ENCODE data around the gene DSTYK. TPM values are rescaled to one million over a fixed set of nuclear protein-coding genes. Genes with fewer than 3 reads are reported as not detected.
"Not testable (repeated sequence)": the region's sequence is repeated elsewhere in the genome, so short reads cannot be mapped to it uniquely, and the experiment has no call there.

DSTYK gene
- total RNA-seq, 1 donor from 2014 or later, result 13.4 TPM

DNA sequence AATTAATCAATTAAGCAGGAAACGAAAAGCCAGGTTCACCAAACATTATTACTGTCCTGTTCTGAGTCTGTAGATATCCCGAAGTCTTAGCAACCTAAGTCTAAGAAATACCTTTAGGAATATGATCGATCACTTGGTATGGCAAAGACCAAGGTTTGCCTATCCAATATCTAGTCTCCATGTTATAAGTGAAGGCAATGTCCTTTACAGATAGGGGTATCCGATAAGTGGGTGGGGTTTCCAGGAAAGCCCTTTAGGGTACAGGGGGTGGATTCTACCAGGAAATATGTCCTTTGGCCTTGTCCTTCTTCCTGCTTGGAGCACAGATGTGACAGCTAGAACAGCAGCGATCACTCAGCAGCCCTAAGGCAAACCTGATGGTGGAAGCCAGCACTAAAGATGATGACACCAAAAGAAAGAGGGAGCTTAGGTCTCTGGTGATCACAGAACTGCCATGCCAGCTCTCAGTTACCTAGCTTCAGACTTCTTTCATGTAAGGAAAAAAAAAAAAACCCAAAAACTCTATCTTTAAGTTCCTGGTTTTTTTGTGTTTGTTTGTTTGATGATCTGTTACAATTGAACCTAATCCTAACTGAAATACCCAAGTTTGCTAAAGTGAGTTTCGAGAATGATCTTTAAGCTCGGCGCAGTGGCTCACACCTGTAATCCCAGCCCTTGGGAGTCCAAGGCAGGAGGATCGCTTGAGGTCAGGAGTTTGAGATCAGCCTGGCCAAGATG lies 40.8 kb downstream of the DSTYK start:
- no peak for DNase-seq

DNA sequence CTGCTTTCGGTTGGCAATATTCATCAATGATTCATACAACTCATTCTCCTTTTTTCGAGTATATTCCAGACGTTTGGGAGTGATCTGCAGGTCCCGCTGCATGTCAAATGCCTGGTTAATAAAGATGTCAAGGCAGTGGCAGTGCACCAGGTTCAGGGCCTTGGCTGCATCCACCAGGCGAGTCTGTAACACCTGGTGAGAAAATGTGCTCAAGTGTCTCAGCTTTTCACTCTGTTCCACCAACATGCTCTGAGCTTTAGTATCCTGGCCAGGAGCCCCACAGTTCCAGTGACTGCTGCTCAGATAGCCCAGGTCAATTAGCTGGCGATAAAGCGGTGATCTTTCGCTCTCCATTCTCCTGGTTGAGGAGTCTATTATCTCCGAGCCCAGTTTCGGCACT lies 42.3 kb downstream of the DSTYK start:
- no peak for DNase-seq

DNA sequence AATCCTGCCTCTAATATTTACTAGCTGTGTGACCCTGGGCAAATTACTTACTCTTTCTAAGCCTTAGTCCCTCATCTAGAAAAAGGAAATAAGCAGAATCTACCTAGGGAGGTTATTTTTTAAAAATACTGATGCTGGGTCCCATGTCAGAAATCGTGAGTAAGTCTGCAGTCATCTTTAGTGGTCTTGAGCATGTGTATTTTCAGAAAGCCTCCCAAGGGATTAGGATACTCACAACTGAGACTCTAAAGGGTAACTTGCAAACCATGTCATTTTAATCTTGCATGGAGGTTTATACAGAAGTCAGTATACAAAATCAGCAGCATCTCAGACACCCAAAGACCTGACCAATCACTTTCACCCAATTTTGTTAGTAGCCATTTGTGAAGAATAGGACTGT lies 43.2 kb downstream of the DSTYK start:
- no peak for DNase-seq

DNA sequence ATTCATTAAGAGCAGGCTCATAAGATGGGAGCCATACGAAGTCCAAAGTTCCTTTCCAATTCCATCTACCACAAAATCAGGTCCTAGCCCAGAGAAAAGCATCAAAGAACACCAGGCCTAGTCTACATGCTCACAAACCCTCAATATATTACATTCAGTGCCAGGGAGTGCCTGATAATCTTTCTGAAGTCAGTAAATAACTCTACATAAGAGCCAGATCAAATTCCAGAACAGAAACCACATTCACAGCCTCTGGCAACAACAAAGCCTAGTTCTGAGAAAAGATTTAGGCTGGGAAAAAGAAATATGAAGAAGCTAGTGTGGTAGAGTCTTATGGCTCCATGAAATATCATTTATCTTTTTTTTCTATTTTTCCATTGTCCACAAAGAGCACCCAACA lies 49.2 kb downstream of the DSTYK start:
- DNase-seq, result no peak

DNA sequence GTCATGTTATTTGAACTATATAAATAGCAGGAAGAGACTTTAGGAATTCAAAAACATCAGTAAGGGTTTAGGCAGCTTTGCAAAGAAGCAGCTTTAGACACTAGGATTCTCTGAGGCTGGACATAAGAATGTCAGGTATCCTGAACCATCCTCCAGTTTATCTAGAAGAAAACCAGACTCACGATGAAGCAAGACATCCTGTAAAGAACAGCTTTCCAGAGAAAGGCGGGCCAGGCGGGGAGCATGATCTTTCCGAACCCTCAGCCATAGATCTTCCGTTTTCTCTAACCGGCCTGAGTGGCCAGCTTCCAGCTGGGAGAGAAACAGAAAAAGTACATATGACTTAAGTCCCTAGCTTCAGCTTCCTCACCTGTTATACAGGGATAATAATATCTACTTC lies 50.4 kb downstream of the DSTYK start:
- no peak for DNase-seq

DNA sequence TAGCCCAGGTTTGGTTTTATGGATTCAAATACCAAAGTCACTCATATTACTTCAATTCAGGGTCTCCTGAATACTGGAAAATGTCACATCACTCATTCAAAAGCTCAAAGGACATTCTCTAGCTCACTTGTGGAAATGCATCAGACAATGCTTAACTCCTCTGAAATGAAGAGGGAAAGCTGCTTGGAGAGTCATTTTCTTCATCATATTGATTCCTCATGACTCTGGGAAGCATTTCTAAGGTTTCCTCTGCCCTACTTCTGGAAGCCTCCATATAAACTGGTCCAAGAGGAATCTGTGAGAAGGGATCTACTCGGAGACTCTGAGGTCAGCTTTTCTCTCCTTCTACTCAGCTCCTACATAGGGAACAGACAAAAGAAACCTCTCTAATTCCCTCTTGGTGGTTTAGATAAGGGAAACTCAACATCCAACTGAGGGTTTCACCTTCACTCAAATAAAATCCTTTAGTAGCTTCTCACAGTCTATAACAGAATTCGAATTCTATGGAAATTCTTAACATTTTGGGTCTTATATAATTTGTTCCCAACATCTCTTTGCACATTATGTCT lies 53.4 kb downstream of the DSTYK start:
- no peak for DNase-seq

DNA sequence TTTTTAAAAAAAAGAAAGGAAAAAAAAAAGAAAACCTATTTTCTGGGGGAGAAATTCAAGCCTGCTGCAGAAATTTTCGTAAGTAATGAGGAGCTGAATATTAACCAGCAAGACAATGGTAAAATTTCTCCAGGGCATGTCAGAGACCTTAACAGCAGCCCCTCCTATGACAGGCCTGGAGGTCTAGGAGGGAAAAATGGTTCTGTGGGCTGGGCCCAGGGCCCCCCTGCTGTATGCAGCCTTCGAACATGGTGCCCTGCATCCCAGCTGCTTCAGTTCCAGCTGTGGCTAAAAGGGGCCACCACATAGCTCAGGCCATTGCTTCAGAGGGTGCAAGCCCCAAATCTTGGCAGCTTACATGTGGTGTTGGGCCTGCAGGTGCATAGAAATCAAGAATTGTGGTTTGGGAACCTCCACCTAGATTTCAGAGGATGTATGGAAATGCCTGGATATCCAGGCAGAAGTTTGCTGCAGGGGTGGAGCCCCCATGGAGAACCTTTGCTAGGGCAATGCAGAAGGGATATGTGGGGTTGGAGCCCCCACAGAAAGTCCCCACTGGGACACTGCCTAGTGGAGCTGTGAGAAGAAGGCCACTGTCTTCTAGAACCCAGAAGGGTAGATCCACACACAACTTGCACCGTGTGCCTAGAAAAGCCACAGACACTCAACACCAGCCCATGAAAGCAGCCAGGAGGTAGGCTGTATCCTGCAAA lies 55.7 kb downstream of the DSTYK start:
- DNase-seq, result not testable (repeated sequence)

DNA sequence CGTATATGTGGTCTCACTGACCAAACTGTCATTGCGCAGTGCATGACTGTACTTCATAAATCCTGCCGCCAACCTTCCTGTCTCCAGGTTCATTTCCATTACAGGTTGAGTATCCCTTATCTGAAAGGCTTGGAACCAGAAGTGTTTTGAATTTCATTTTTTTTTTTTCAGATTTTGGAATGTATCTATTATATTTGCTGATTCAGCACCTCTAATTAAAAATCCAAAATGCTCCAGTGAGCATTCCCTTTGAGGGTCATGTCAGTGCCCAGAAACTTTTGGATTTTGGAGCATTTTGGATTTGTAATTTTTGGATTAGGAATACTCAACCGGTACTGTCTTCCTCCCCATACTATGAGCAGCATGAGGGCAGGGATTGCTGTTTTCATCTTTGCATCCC lies 59.0 kb downstream of the DSTYK start:
- DNase-seq, result no peak

DNA sequence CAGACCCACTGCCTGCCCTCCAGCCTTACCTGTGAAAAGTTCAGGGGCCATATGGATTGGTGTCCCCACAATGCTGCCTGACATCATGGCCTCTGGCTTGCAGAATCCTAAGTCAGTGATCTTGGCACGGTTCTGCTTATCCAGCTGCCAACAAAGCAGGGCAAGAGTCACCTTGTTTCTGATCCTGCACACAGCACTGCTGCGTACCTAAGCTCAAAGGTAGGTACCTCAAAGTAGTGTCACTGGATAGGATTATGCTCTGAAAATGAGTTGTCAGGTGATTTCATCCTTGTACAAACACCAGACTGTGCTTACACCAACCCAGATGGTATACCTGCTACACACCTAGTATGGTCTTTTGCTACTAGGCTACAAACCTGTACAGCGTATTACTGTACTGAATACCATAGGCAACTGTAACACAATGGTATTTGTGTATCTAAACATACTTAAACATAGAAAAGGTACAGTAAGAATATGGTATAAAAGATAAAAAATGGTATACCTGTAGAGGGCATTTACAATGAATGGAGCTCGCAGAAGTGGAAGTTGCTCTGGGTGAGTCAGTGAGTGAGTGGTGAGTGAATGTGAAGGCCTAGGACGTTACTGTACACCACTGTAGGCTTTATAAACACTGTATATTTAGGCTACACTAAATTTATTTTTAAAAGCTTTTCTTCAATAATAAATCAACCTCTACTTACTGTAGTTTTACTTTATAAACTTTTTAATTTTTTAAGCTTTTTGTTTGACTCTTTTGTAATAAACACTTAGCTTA lies 60.7 kb downstream of the DSTYK start:
- DNase-seq, result no peak

DNA sequence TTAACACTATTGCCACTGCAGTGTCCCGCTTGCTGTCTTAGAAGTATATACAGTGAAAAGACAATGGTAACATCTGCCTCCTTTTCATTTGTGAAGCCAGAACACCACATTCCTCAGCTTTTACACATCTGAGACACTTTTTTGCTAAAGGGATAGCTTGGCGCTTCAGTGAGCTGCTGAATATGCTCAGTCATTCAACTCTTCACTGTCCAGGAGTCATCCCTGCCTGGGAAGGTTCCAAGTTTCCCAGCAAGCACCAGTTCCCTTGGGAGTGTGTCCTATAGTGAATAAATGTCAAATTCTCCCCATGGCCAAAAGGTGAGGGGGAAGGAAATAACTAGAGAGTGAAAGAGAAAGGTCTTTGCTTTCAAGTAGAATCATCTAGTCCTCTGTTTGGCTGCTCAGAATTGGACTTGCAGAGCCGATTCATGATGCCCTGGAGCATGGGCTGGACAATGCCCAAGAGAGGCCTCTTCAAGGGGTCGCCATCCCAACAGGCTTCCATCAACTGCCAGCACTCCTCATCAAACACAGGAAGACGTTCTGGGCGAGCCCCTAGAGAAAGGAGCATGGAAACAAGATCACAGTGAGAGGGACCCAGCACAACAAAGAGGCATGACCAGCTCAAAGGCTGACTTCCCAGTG lies 64.2 kb downstream of the DSTYK start:
- DNase-seq, result no peak

DNA sequence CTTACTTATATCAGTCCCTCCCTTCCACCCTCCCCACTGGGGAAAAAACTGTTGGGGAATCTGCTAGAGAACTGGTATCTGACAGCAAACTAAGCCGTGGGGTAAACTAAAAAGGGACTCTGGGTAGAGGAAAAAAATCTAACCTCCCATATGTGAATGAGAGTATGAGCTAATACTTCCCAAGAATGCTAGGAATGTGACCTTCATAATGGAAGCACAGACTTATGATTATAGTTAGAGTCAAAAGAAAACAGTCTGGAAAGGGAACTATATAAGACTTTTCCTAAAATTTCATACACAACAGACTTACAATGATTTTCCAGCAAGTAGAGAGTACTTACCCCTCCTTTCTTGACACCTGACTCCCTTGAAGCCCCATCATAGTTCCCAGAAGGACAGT lies 66.8 kb downstream of the DSTYK start:
- DNase-seq, result peak; percentile 15

DNA sequence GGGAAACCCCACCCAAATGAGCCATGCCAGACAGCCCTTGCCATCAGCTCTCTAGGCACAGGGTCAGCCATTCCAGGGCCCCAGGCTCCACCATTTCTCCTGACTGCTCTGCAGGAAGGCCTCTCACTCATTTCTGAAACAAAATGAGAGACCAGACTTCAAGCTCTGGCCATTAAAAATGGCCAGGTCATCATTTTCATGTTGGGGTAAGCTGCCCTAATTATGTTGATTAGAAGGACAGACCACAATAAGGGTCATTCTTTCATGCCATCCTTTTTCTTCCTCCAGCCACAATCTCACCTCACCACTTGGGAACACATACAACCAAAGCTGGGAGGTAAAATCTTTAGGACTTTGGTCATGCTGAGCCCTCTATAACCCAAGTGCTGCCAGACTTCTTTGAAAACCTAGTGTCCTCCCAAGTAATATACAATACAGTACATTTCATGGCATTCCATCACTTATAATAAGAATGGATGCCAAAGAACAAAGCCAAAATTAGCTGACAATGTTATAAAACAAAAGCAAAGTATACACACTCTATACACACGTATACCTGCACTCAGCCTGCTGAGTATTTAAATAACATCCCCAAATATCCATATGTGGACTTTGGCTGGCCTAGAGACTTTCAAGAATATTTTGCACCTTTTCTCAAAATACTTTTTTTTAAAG lies 67.3 kb downstream of the DSTYK start:
- no peak for DNase-seq

DNA sequence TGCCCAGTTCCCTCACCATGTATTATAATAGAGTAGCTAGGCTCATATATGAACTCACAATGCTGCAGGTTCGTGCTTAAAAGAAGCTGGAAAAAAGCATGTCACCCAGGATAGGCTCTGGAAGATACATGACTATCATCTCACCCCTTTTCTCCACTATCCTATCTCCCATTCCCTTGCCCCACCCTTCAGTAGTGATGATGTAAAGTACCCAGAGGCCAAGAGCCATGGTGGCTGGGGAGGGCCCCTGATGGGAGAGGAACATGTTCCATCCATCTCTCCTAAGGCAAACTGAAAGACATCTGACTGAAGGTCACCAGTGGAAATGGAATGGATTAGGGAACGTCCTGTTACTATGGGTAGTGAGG lies 69.4 kb downstream of the DSTYK start:
- DNase-seq, result no peak

DNA sequence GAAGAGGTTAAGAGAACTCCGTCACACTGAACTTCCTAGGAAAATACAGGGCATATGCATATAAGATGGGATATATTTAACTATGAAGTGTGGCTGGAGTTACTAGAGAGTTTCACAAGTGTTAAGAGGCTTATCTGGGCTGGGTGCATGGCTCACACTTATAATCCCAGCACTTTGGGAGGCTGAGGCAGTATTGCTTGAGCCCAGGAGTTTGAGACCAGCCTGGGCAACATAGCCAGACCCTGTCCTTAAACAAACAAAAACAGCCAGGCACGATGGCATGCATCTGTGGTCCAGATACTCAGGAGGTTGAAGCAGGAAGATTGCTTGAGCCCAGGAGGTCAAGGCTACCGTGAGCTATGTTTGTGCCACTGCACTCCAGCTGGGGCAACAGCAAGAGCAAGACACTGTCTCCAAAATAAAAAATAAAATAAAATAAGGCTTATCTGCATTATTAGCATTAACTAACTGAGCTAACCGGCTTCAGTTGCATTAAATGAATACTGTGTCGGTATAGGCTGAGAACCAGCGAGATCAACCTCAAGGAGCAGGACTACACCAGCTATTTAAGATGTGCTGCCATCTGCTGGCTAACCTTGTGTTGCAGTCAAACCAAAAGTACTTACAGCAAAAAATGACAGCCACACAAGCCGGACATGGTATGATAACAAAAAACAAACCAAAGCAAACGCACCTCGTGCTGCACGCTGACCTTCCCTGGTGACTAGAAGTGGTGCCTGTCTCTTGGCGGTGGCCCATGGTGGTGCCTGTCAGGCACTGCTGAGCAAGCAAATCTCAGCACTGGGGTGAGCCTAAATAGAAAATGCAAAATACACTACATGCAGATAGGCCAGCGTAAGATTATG lies 70.0 kb downstream of the DSTYK start:
- peak; percentile 29 for DNase-seq

DNA sequence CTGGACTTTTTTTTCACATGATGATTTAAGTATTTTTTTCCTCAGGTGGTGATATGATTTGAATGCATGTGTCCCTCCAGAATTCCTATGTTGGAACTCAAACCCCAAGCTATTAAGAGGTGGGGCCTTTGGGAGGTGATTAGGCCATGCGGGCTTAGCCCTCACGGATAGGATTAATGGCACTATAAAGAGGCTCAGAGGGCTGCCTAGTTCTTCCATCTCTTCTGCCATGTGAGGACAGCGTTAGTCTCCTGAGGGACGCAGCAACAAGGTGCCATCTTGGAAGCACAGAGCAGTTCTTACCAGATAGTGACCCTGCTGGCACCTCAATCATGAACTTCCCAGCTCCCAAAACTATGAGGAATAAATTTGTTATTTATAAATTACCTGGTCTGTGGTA lies 71.4 kb downstream of the DSTYK start:
- no peak for DNase-seq

DNA sequence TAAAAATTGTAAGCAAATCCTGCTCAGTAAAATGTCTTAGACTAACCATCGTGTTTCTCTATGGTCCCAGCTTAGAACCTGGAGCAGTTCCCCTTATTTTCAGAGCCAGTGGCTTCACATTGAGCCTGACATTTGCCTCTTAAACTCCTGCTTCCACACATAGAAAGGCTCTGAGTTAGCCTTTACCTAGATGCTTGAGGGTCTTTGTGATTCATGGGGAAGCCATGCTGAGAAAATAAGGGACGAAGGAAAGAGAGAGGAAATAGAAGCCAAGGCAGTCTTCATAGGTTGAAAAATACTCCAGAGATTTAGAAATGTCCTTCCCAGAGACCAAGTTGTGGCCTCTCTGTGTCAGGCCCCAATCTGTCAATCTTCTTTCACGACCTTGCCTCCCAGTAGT lies 73.6 kb downstream of the DSTYK start:
- no peak for DNase-seq

DNA sequence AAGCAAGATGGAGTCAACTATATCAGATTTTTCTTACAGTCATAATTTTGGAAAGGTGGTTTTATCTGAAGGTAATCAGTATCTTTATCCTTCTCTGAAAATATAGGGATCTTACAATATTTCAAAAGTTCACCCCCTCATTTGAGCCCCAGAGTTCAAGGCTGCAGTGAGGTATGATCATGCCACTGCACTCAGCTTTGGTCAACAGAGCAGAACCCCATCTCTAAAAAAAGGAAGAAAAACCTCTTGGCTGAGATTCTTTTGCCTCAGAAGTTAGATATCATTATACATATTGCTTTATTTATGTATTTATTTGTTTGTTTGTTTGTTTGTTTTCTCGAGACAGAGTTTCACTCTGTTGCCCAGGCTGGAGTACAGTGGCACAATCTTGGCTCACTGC lies 78.2 kb downstream of the DSTYK start:
- DNase-seq, result no peak

DNA sequence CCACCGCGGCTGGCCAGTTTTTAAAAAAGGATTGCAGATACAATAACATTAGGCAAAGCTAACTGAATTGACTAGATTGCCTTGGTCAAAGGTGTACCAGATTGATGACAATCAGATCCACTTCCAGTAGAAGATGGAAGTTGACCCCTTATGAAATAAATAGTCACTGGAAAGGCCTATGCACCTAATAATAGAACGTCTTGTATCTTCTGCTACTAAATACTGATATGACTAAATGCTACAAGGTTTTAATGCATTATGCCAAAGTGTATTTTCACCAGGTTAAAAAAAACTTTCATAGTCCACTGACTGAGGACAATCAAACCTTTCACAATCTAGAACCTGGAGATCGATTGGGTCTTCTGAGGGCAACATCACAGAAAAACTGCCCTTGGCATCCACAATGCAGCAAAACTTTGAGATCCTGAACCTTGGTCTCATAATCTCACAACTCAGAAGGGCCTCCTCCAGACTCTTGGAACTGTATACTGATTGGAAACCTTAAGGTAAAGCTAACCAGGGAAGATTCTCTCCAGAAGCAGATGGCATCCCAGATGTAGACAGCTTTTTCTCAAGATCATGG lies 82.0 kb downstream of the DSTYK start:
- DNase-seq, result no peak

DNA sequence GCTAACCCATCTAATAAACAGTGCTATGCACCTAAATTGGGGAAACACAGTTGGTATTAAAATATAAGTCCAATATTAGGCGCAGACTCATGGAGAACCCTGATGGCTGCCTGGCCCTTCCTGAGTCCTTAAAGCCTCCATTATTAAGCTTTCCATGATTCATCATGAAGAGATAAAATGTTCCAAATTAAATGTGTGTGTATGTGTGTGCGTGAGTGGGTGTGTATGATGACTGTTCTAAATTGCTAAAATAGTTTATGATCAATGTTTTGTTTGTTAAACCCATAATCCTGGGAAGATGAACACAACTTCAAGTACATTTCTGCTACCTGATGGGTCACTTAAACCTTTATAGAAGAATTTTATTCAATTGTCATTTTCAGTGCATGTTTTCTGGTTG lies 83.5 kb downstream of the DSTYK start:
- DNase-seq, result no peak

DNA sequence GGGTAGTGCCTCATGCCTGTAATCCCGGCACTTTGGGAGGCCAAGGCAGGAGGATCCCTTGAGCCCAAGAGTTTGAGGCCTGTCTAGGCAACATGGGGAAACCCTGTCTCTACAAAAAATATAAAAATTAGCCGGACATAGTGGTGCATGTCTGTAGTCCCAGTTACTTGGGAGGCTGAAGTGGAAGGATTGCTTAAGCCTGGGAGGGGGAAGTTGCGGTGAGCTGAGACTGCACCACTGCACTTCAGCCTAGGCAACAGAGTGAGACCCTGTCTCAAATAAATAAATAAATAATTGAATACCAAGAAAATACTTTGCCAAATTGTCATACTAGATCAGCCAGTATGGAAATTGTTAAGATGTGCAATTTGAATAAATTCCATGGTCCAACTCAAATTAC lies 83.9 kb downstream of the DSTYK start:
- DNase-seq, result no peak

DNA sequence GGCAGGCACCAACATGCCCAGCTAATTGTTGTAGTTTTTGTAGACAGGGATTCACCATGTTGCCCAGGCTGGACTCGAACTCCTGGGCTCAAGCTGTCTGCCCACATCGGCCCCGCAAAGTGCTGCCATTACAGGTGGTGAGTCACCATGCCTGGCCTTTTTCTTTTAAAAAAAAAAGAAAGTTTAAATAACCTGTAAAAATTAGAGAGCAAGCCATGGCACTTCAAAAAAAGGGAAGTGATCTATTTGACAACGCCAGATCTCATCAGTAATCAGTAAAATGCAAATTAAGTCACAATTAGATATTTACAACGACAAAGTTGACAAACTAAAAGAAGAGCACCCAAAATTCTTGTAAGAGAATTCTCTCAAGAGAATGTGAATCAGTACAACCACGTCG lies 86.8 kb downstream of the DSTYK start:
- DNase-seq, result no peak
